Measurements from ENCODE around the gene PTPN18. TPM values are rescaled to one million over a fixed set of nuclear protein-coding genes. Genes with fewer than 3 reads are reported as not detected.

PTPN18 gene
- total and polyA plus RNA-seq, 2 donors (not counting 1 experiment from before 2014, with no cell fraction given): 91.0 to 102 TPM

GRCh38 chr2:130327703-130328527 lies 27.9 kb upstream of the PTPN18 start:
- Histone ChIP-seq H3K9me3 (ENCODE audit: control extremely low read depth in 1 of 3, control insufficient read depth in 2 of 3, insufficient read depth in 1 of 3, low read length in 2 of 3) (no peaks in the 10 kb centered on the region), H3K79me2 (ENCODE audit: control insufficient read depth, insufficient read depth, low read length) (no peaks in the 10 kb centered on the region), H3K4me3 (ENCODE audit: control extremely low read depth in 1 of 5, extremely low read depth in 1 of 5, insufficient read depth in 1 of 5, low read depth in 2 of 5, low read length in 4 of 5) (no peak overlapping the region), H3K9ac (ENCODE audit: low read length) (no peak overlapping the region), H3K4me2 (replicated peaks; ENCODE audit: low read depth, low read length, poor library complexity, severe bottlenecking) (no peak overlapping the region), H4K20me1 (ENCODE audit: control insufficient read depth, insufficient read depth, low read length, poor library complexity, severe bottlenecking) (no peaks in the 10 kb centered on the region), H3K4me1 (ENCODE audit: control insufficient read depth in 2 of 2, insufficient read depth in 2 of 2, low read length in 2 of 2) (peaks cover 4 to 7% of the 10 kb centered on the region in 2 donors), H3K27ac (ENCODE audit: low read length in 2 of 2) (no peak overlapping the region), H2AFZ (ENCODE audit: insufficient read depth, low read depth, low read length, poor library complexity, severe bottlenecking) (no peak overlapping the region), H3K36me3 (replicated peaks in 1 of 2; ENCODE audit: control extremely low read depth in 1 of 2, control insufficient read depth in 1 of 2, extremely low read depth in 1 of 2, insufficient read depth in 2 of 2, low read length in 1 of 2) (no peaks in the 10 kb centered on the region), H3K27me3 (replicated peaks in 1 of 4; ENCODE audit: control extremely low read depth in 1 of 4, control insufficient read depth in 3 of 4, insufficient read depth in 4 of 4, low read length in 3 of 4) (peaks cover 0 to 16% (median 7%) of the 10 kb centered on the region in 4 experiments)
- Mint-ChIP-seq H3K9me3 (ENCODE audit: insufficient read depth) (no peaks in the 10 kb centered on the region), H3K27ac (no peak overlapping the region), H3K27me3 (peaks cover 48% of the 10 kb centered on the region), H3K4me1 (peaks cover 6% of the 10 kb centered on the region), H3K4me3 (no peak overlapping the region)
- ATAC-seq (ENCODE audit: low read depth): no peak
- TF ChIP-seq, protein P1, sequence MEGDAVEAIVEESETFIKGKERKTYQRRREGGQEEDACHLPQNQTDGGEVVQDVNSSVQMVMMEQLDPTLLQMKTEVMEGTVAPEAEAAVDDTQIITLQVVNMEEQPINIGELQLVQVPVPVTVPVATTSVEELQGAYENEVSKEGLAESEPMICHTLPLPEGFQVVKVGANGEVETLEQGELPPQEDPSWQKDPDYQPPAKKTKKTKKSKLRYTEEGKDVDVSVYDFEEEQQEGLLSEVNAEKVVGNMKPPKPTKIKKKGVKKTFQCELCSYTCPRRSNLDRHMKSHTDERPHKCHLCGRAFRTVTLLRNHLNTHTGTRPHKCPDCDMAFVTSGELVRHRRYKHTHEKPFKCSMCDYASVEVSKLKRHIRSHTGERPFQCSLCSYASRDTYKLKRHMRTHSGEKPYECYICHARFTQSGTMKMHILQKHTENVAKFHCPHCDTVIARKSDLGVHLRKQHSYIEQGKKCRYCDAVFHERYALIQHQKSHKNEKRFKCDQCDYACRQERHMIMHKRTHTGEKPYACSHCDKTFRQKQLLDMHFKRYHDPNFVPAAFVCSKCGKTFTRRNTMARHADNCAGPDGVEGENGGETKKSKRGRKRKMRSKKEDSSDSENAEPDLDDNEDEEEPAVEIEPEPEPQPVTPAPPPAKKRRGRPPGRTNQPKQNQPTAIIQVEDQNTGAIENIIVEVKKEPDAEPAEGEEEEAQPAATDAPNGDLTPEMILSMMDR (IDR thresholded peaks at IDR 0.05): no peak
- ChIA-PET CTCF (interaction anchor here (0.6 to 1.6 kb wide), 2 partner anchors 385 to 391 kb away, joined by 3 to 4 read pairs; no protein-coding TSS in a partner anchor), POLR2A (no interaction called here)
- WGBS (ENCODE audit: insufficient coverage): 84% methylated on average over 36 of the region's 43 CpGs
- no peak for DNase-seq
- intact Hi-C loops (cut with micrococcal nuclease): no loop called here

- peaks cover 4 to 7% of the 10 kb centered on the region in 2 donors for H3K4me1 ChIP-seq (ENCODE audit: control insufficient read depth in 2 of 2, insufficient read depth in 2 of 2, low read length in 2 of 2)
- no peaks in the 10 kb centered on the region for H3K9me3 ChIP-seq (ENCODE audit: control extremely low read depth in 1 of 3, control insufficient read depth in 2 of 3, insufficient read depth in 1 of 3, low read length in 2 of 3)
- no peaks in the 10 kb centered on the region for H4K20me1 ChIP-seq (ENCODE audit: control insufficient read depth, insufficient read depth, low read length, poor library complexity, severe bottlenecking)
- H3K4me2 ChIP-seq (replicated peaks; ENCODE audit: low read depth, low read length, poor library complexity, severe bottlenecking): no peak overlapping the region
- WGBS (ENCODE audit: insufficient coverage): 62% methylated on average over 2 of the region's 2 CpGs
- H3K4me3 Mint-ChIP-seq: no peak overlapping the region
- H3K4me1 Mint-ChIP-seq: peaks cover 6% of the 10 kb centered on the region
- ATAC-seq (ENCODE audit: low read depth) (no peak), DNase-seq (no peak)
- peaks cover 42% of the 10 kb centered on the region for H3K27me3 Mint-ChIP-seq
- H3K4me3 ChIP-seq (ENCODE audit: control extremely low read depth in 1 of 5, extremely low read depth in 1 of 5, insufficient read depth in 1 of 5, low read depth in 2 of 5, low read length in 4 of 5): no peak overlapping the region
- TF ChIP-seq, protein P1 (IDR thresholded peaks at IDR 0.05): no peak
- no peak for TF ChIP-seq EZH2 (IDR thresholded peaks at IDR 0.05; ENCODE audit: borderline replicate concordance, insufficient read depth, low read depth, low read length, poor library complexity, severe bottlenecking)
- no peaks in the 10 kb centered on the region for H3K9me3 Mint-ChIP-seq (ENCODE audit: insufficient read depth)
- intact Hi-C loops (cut with micrococcal nuclease): no loop called here
- POLR2A ChIA-PET: no interaction called here
- H2AFZ ChIP-seq (ENCODE audit: insufficient read depth, low read depth, low read length, poor library complexity, severe bottlenecking): no peak overlapping the region
- no peaks in the 10 kb centered on the region for H3K36me3 ChIP-seq (replicated peaks in 1 of 2; ENCODE audit: control extremely low read depth in 1 of 2, control insufficient read depth in 1 of 2, extremely low read depth in 1 of 2, insufficient read depth in 2 of 2, low read length in 1 of 2)
- H3K27ac Mint-ChIP-seq: no peak overlapping the region
- H3K9ac ChIP-seq (ENCODE audit: low read length): no peak overlapping the region
- H3K27ac ChIP-seq (ENCODE audit: low read length in 2 of 2): no peak overlapping the region
- H3K27me3 ChIP-seq (replicated peaks in 1 of 4; ENCODE audit: control extremely low read depth in 1 of 4, control insufficient read depth in 3 of 4, insufficient read depth in 4 of 4, low read length in 3 of 4): peaks cover 0 to 16% (median 7%) of the 10 kb centered on the region in 4 experiments
- CTCF ChIA-PET: interaction anchor here (8.3 kb wide), 1 partner anchor 391 kb away, joined by 145 read pairs; no protein-coding TSS in a partner anchor
- no peaks in the 10 kb centered on the region for H3K79me2 ChIP-seq (ENCODE audit: control insufficient read depth, insufficient read depth, low read length)
These were observed 27.1 kb upstream of the PTPN18 start for GRCh38 chr2:130328710-130329109.
